Stimulated activated CD8-positive, alpha-beta memory T cell treated with anti-CD3 and anti-CD28 coated beads, Interleukin-15, amount 100 ng/mL, for 24 hours (primary cell): ENCODE measurements around the gene GSTT2B.
A peak's percentile ranks its signal among the peaks of the same experiment; 100 is the strongest.
"Not testable (repeated sequence)": the region's sequence is repeated elsewhere in the genome, so short reads cannot be mapped to it uniquely, and the experiment has no call there.

ENCODE experiments used
- DNase-seq: peaks from one replicate; pipeline ENCODE4 v3.0.0-alpha.2; 2020; ENCODE audit warnings: low read depth

Gene GSTT2B

GRCh38 chr22:23940166-23940565 is 20.8 kb downstream of the GSTT2B start:
- DNase-seq = not testable (repeated sequence)

DNA sequence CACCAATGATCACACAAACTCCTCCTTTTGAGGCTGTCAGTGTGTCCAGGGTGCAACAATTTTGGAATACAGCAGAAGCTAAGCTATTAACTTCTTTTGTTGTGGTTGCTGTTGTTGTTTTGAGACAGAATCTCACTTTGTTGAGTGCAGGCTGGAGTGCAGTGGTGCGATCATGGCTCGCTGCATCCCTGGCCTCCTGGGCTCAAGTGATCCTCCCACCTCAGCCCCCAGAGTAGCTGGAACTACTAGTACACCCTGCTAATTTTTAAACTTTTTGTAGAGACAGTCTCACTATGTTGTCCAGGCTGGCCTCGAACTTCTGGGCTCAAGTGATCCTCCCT is 22.0 kb downstream of the GSTT2B start:
- no peak for DNase-seq

GRCh38 chr22:23938328-23939016 is 22.5 kb downstream of the GSTT2B start:
- DNase-seq = no peak

- DNase-seq = no peak
These were observed 34.4 kb downstream of the GSTT2B start for GRCh38 chr22:23926561-23926960.

GRCh38 chr22:23925020-23925606 is 35.9 kb downstream of the GSTT2B start:
- no peak for DNase-seq

DNA sequence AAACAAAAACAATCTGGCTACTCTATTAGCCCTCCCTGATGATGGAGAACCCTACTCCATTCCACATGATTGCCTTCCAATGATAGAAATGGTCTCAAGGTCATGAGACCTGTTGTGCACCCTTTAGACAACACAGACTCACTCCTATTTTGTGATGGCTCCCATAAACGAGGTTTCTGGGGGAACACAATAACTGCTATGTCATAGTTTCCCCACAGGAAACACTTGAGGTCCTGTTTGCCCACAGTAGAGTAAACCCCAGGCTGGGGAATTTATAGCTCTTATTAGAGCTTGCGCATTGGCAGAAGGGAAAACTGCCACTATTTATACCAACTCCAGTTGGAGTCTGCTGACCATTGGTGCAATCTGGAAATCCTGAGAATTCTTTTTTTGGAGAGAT is 38.1 kb downstream of the GSTT2B start:
- no peak for DNase-seq

DNA sequence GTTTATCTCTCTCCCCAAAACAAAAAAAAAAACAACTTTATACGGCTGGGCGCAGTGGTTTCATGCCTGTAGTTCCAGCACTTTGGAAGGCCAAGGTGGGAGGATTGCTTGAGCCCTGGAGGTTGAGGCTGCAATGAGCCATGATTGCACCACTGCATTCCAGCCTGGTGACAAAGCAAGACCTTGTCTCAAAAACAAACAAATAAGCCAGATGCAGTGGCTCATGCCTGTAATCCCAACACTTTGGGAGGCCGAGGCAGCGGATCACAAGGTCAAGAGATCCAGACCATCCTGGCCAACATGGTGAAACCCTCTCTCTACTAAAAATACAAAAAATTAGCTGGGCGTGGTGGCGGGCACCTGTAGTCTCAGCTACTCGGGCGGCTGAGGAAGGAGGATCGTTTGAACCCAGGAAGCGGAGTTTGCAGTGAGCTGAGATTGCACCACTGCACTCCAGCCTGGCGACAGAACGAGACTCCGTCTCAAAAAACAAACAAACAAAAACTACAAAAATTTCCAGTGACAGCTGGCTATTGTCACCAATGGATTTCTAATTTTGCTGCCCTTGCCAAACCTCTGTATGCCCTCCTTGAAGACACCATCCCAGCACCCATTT is 39.3 kb downstream of the GSTT2B start:
- not testable (repeated sequence) for DNase-seq

- DNase-seq = not testable (repeated sequence)
These were observed 40.8 kb downstream of the GSTT2B start for GRCh38 chr22:23920267-23920611.

- no peak for DNase-seq
These were observed 45.7 kb downstream of the GSTT2B start for GRCh38 chr22:23915290-23915689.

GRCh38 chr22:23913661-23914353 is 47.2 kb downstream of the GSTT2B start:
- DNase-seq = peak; percentile 96

DNA sequence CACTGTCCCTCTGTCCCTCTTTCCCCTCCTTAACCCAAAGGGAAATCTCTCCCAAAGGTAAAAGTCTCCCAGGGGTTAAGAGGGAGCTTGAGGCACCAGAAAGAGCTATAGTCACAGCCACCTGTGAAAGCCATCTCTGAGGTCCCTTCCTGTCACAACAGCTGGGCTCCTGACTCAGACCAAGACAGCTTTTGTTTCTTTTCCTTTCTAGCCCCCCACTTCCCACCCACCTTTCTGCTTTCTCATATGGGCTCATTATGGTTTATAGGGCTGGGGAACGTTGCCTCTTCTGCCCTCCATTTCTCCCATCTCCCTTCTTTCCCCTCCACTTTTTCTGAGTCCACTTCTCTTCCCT is 47.7 kb downstream of the GSTT2B start:
- DNase-seq = no peak

DNA sequence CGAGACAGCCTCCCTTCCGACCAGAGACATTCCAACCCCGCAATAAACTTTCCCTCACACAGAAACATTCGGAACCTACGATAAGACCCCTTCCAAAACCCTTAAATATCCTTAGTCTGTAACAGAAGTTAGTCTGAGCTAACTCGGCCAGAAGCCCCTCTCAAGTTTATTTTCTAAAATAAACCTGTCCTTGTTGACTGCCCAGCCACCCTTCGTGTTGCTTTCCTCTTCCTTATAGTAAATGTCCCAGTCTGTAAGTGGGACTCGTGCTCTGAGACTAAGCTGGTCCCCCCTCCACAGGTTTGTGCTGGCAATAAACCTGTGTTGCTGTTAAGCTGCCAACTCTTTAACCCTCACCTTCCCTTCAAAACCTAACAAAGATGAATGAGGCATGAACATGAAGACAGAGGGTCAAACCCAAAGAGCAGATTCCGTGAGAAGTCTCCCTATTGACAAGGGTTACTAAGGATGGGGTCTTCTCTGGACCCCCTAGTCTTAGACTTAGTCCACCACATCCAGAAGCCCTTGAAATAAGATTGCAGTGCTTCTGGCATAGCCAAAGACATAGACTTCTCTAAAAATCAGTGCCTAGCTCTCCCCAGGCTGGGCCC is 48.6 kb downstream of the GSTT2B start:
- no peak for DNase-seq

DNA sequence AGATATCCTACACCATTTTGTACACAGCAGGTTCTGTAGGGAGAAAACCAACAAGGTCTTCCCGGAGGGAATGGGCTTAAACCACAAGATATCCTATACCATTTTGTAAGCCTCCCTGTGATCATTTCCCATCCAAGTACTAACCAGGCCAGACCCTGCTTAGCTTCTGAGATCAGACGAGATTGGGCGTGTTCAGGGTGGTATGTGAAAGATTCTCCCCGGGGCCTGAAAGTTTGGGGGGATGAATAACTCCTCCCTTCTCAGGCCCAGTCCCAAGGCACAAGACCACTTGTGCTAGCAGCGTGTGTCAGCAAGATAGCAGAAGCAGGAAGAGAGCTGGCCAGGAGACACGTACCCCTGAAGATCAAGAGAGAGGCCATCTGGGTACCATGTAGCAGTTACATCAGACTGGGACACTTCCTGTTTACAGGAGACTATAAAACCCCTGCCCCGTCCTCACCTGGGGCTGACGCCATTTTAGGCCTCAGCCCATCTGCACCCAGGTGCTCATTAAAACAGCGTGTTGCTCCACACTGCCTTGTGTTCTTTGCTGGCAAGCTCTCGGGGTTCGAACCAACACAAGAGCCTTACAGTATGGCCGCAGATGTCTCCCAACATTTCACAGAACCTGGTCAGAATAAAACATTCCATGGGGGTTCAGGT is 49.5 kb downstream of the GSTT2B start:
- DNase-seq = no peak

DNA sequence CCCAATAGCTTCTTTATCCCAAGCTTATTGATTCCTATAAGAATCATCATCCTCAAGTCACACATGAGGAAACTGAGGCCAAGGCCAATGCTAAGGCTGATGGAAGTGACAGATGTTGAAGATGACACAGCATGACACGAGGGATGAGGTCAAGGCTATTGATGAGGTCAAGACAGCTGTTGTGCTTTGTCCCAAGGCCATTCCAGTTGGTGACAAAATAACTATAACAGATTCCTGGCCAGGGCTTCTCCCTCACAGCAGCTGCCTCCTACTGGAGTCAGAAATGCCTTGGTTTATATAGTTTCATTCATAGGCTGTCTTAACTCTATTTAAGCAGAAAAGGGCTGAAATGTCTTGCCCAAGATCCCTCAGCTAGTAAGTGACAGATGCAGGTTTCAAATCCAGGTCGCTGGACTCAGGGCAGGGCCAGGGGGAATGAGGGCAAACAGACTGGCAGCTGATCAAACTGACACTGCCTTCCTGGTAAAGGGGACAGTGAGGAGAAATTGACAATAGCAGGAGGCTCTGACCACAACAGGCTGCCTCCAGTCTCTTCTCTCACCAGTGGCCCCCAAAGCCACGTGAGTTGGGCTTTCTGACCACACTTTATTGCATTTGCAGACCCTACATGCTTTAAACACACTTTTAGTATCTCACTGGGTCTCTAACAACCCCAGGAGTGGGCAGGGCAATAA is 50.4 kb downstream of the GSTT2B start:
- DNase-seq = no peak

- no peak for DNase-seq
These were observed 51.6 kb downstream of the GSTT2B start for GRCh38 chr22:23909296-23909898.

- DNase-seq = no peak
These were observed 52.3 kb downstream of the GSTT2B start for GRCh38 chr22:23908587-23909205.

DNA sequence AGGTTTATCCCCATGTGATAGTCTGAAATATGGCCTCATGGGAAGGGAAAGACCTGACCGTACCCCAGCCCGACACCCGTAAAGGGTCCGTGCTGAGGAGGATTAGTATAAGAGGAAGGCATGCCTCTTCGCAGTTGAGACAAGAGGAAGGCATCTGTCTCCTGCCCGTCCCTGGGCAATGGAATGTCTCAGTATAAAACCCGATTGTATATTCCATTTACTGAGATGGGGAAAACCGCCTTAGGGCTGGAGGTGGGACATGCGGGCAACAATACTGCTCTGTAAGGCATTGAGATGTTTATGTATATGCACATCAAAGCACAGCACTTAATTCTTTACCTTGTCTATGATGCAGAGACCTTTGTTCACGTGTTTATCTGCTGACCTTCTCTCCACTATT is 53.6 kb downstream of the GSTT2B start:
- not testable (repeated sequence) for DNase-seq
